DOHH2 (cell line): ENCODE data around the gene SPARC.

Source experiments
- H3F3A ChIP-seq: fragments of 200-600 bp; sonication (generic), shearing (Covaris generic); 2 replicates; pipeline ENCODE4 v1.6.0; 2016; ENCODE audit warnings: antibody characterized with exemption, mild to moderate bottlenecking; ENCODE audit not compliant: control insufficient read depth, insufficient read depth
- H3K27ac ChIP-seq: fragments of 200-600 bp; sonication (generic); 2 replicates; pipeline ENCODE4 v1.5.1; 2014; ENCODE audit warnings: low read depth, mild to moderate bottlenecking, low read length, moderate library complexity
- H3K27me3 ChIP-seq: fragments of 200-600 bp; sonication (generic); 2 replicates; pipeline ENCODE4 v1.6.1; 2014; ENCODE audit warnings: mild to moderate bottlenecking, low read length, mixed read lengths; ENCODE audit not compliant: control insufficient read depth
- H3K36me3 ChIP-seq: fragments of 200-600 bp; sonication (generic); 2 replicates; pipeline ENCODE4 v1.6.1; 2014; ENCODE audit warnings: mild to moderate bottlenecking, low read length, moderate library complexity, mixed read lengths; ENCODE audit not compliant: control insufficient read depth
- H3K4me1 ChIP-seq: fragments of 200-600 bp; sonication (generic); 2 replicates; pipeline ENCODE4 v1.6.1; 2014; ENCODE audit warnings: mild to moderate bottlenecking, low read length, mixed read lengths; ENCODE audit not compliant: control insufficient read depth
- H3K4me2 ChIP-seq: fragments of 200-600 bp; sonication (generic); 2 replicates; pipeline ENCODE4 v1.6.0; 2014; ENCODE audit warnings: mild to moderate bottlenecking, low read length, moderate library complexity
- H3K4me3 ChIP-seq: fragments of 200-600 bp; sonication (generic); 2 replicates; pipeline ENCODE4 v1.5.1; 2014; ENCODE audit warnings: mild to moderate bottlenecking, low read length, mixed read lengths
- H3K79me2 ChIP-seq: fragments of 200-600 bp; sonication (generic); 2 replicates; pipeline ENCODE4 v1.6.1; 2014; ENCODE audit warnings: mild to moderate bottlenecking, low read length, mixed read lengths; ENCODE audit not compliant: control insufficient read depth
- H3K9me2 ChIP-seq: fragments of 200-600 bp; sonication (generic); replicated peaks from 2 replicates; pipeline ENCODE4 v1.6.1; 2014; ENCODE audit warnings: mild to moderate bottlenecking, low read length, mixed read lengths; ENCODE audit not compliant: control insufficient read depth
- H3K9me3 ChIP-seq: fragments of 200-600 bp; sonication (generic); 2 replicates; pipeline ENCODE4 v1.6.1; 2014; ENCODE audit warnings: antibody characterized with exemption, low read length, mixed read lengths; ENCODE audit not compliant: control insufficient read depth, insufficient read depth
- H4K20me1 ChIP-seq: fragments of 200-600 bp; sonication (generic); 2 replicates; pipeline ENCODE4 v1.6.0; 2014; ENCODE audit warnings: low read depth, mild to moderate bottlenecking, antibody characterized with exemption, low read length, moderate library complexity; ENCODE audit not compliant: control insufficient read depth, insufficient read depth
- CTCF ChIP-seq: fragments of 200-600 bp; sonication (generic); IDR thresholded peaks from one replicate; pipeline ENCODE4 v1.5.1; 2014; ENCODE audit warnings: antibody characterized with exemption, mild to moderate bottlenecking, low read depth, low read length; ENCODE audit not compliant: poor library complexity, severe bottlenecking
- EZH2phosphoT487 ChIP-seq: fragments of 200-600 bp; sonication (generic); IDR thresholded peaks from 2 replicates; pipeline ENCODE4 v1.6.1; 2017; ENCODE audit warnings: borderline replicate concordance, mild to moderate bottlenecking, antibody characterized with exemption, low read length, moderate library complexity, mixed read lengths

SPARC gene

DNA sequence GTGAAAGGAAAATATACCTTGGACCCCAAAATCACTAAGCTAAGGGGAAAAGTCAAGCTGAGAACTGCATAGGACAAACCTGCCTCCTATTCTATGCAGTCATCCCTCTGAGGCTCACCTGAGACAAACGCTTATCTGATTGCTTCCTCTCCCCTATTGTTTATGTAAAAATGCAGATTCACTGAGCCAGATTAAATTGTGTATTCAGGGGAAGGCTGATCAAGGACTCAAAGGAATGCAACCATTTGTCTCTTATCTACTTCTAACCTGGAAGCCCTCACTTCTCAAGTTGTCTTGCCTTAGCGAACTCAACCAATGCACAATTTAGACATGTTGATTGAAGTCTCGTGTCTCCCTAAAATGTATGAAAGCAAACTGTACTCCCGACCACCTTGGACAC is 13.3 kb downstream of the SPARC start:
- no peaks in the 10 kb centered on the region for H3K36me3 ChIP-seq
- H3K27ac ChIP-seq, result no peak overlapping the region
- H3K4me2 ChIP-seq, result no peak overlapping the region
- no peaks in the 10 kb centered on the region for H3K9me2 ChIP-seq
- 0 out of 2 replicates have a peak, but pooled peaks cover 2% of the 10 kb centered on the region for H3K27me3 ChIP-seq
- peaks cover 22% of the 10 kb centered on the region for H3K4me1 ChIP-seq
- no peaks in the 10 kb centered on the region for H3K9me3 ChIP-seq
- H3K4me3 ChIP-seq, result no peak overlapping the region
- no peaks in the 10 kb centered on the region for H3K79me2 ChIP-seq
- H4K20me1 ChIP-seq, result no peaks in the 10 kb centered on the region
- TF ChIP-seq EZH2phosphoT487, result no peak
- no peak for TF ChIP-seq CTCF
- H3F3A ChIP-seq, result no peaks in the 10 kb centered on the region

DNA sequence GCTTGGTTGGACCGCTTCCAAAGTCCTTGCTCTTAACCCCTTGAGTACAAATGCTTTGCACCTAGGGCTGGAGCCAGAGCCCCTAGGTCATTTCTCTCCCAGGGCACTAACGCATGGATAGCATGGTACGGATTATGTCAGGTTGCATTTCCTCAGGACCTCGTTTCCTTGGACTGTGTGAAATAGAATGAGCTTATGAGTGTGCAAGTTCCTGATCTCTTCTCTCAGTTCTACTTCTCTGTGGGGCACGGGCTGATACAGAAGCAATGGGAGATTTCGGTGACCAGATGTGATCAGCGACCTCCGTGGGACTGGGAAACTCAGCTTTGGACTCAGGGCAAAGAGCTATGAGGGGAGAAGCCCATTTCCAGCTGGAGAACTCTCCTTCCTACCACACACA is 14.2 kb downstream of the SPARC start:
- H3K9me3 ChIP-seq, result no peaks in the 10 kb centered on the region
- no peaks in the 10 kb centered on the region for H3K36me3 ChIP-seq
- no peaks in the 10 kb centered on the region for H3K79me2 ChIP-seq

DNA sequence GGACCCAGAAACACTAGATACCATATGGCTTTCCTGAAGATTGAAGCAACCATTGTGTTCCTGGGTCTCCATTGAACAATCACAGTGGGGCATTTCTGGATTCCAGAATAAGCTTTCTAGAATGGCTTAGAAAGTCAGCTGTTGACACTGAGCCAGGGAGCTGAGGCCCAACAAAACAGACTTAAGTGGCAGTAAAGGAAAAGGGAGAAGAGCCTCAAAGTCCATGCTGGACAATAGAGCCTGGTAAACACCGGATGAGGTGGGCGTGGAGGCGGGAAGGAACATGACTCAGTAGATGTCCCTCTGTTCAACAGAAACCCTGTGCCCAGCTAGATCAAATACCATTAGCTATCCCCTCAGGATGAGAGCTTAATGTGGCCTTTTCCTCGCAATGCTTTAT is 14.8 kb downstream of the SPARC start:
- no peaks in the 10 kb centered on the region for H3K36me3 ChIP-seq

More for the DNA sequence above, 14.2 kb downstream of the SPARC start:
- Histone ChIP-seq H3K4me1 (peaks cover 17% of the 10 kb centered on the region), H3K9me2 (no peaks in the 10 kb centered on the region), H3K27ac (no peak overlapping the region), H3K27me3 (0 out of 2 replicates have a peak, but pooled peaks cover 2% of the 10 kb centered on the region), H3K4me3 (no peak overlapping the region), H4K20me1 (no peaks in the 10 kb centered on the region), H3F3A (no peaks in the 10 kb centered on the region), H3K4me2 (no peak overlapping the region)
- TF ChIP-seq CTCF (no peak), EZH2phosphoT487 (no peak)

More for the DNA sequence above, 14.8 kb downstream of the SPARC start:
- Histone ChIP-seq H3K9me3 (no peaks in the 10 kb centered on the region), H3F3A (no peaks in the 10 kb centered on the region), H4K20me1 (no peaks in the 10 kb centered on the region), H3K4me2 (no peak overlapping the region), H3K9me2 (no peaks in the 10 kb centered on the region), H3K79me2 (no peaks in the 10 kb centered on the region), H3K4me3 (no peak overlapping the region), H3K27ac (no peak overlapping the region), H3K27me3 (0 out of 2 replicates have a peak, but pooled peaks cover 2% of the 10 kb centered on the region), H3K4me1 (peaks cover 16% of the 10 kb centered on the region)
- TF ChIP-seq EZH2phosphoT487, result no peak
- no peak for TF ChIP-seq CTCF
